Smooth muscle cell (in vitro differentiated cells): ENCODE data around the gene ARHGAP32. TPM values are rescaled to one million over a fixed set of nuclear protein-coding genes. Genes with fewer than 3 reads are reported as not detected.
"Not testable (repeated sequence)": the region's sequence is repeated elsewhere in the genome, so short reads cannot be mapped to it uniquely, and the experiment has no call there.

Experiments
- DNase-seq: peaks from one replicate; lab custom pipeline; 2025; ENCODE audit not compliant: unreplicated experiment; lab: John Stamatoyannopoulos, UW
- H2AFZ ChIP-seq: fragments of 200-600 bp; sonication (generic); 2 replicates; pipeline ENCODE4 v1.6.0; 2016; ENCODE audit warnings: antibody characterized with exemption, low read depth, mild to moderate bottlenecking
- H3F3A ChIP-seq: fragments of 200-600 bp; sonication (generic); 2 replicates; pipeline ENCODE4 v1.6.0; 2017; ENCODE audit warnings: antibody characterized with exemption, low read depth
- H3K27ac ChIP-seq: fragments of 200-600 bp; sonication (generic); 2 replicates; pipeline ENCODE4 v1.5.1; 2016; ENCODE audit warnings: low read depth, mild to moderate bottlenecking
- H3K27me3 ChIP-seq: fragments of 200-600 bp; sonication (generic); 2 replicates; pipeline ENCODE4 v1.6.1; 2016; ENCODE audit warnings: low read depth, mild to moderate bottlenecking
- H3K36me3 ChIP-seq: fragments of 200-600 bp; sonication (generic); 2 replicates; pipeline ENCODE4 v1.5.1; 2016; ENCODE audit warnings: low read depth
- H3K4me1 ChIP-seq: fragments of 200-600 bp; sonication (generic); 2 replicates; pipeline ENCODE4 v1.5.1; 2016; ENCODE audit warnings: low read depth
- H3K4me2 ChIP-seq: fragments of 200-600 bp; sonication (generic); 2 replicates; pipeline ENCODE4 v1.6.0; 2016; ENCODE audit warnings: mild to moderate bottlenecking
- H3K4me3 ChIP-seq: fragments of 200-600 bp; sonication (generic); 2 replicates; pipeline ENCODE4 v1.5.1; 2016; ENCODE audit warnings: mild to moderate bottlenecking
- H3K79me2 ChIP-seq: fragments of 200-600 bp; sonication (generic); 2 replicates; pipeline ENCODE4 v1.6.0; 2016; ENCODE audit warnings: low read depth, mild to moderate bottlenecking
- H3K9ac ChIP-seq: fragments of 200-600 bp; sonication (generic); 2 replicates; pipeline ENCODE4 v1.6.0; 2016; ENCODE audit warnings: low read depth
- H3K9me3 ChIP-seq: fragments of 200-600 bp; sonication (generic); replicated peaks from 2 replicates; pipeline ENCODE4 v1.5.1; 2016; ENCODE audit warnings: low read depth
- H4K20me1 ChIP-seq: fragments of 200-600 bp; sonication (generic); 2 replicates; pipeline ENCODE4 v1.6.0; 2016; ENCODE audit warnings: low read depth
- CTCF ChIP-seq: fragments of 200-600 bp; sonication (generic); IDR thresholded peaks from 2 replicates; pipeline ENCODE4 v1.5.1; 2017; ENCODE audit warnings: borderline replicate concordance, mild to moderate bottlenecking, antibody characterized with exemption; ENCODE audit not compliant: insufficient read depth, poor library complexity, severe bottlenecking
- WGBS: methylation state at CpG from one replicate; pipeline ENCODE4 v1.1.7; 2016; ENCODE audit warnings: low lambda C conversion rate; 5-methylcytosine and 5-hydroxymethylcytosine counted together
- polyA plus RNA-seq: library from polyadenylated mRNA; unstranded; fragments of >200 nt; fragmentation: Nextera tagmentation; extraction: Ambion mirVana; gene quantifications from 2 replicates; pipeline ENCODE4 v1.2.1, GENCODE V29; 2016
- total RNA-seq: library from RNA; depleted of rRNA; stranded (reverse); fragments of >200 nt; gene quantifications from 2 replicates; pipeline ENCODE4 v1.2.3, GENCODE V29; 2014

The ARHGAP32 gene
- total and polyA plus RNA-seq, 2 experiments from 2014 or later, result 8.8 to 17.8 TPM

GRCh38 chr11:128924104-128924503 is 268.0 kb downstream of the ARHGAP32 start:
- Histone ChIP-seq H3K4me1 (peaks cover 4% of the 10 kb centered on the region), H3K27ac (no peak overlapping the region), H4K20me1 (no peaks in the 10 kb centered on the region), H3K79me2 (no peaks in the 10 kb centered on the region), H3K9ac (no peak overlapping the region), H3K36me3 (no peaks in the 10 kb centered on the region), H3K4me2 (no peak overlapping the region), H3K27me3 (peaks cover 18% of the 10 kb centered on the region), H3K9me3 (no peaks in the 10 kb centered on the region), H2AFZ (no peak overlapping the region), H3F3A (no peaks in the 10 kb centered on the region), H3K4me3 (no peak overlapping the region)
- 80% methylated on average over 7 of the region's 7 CpGs for WGBS
- no peak for DNase-seq
- TF ChIP-seq CTCF, result no peak

GRCh38 chr11:128921793-128922192 is 270.3 kb downstream of the ARHGAP32 start:
- H3K36me3 ChIP-seq, result no peaks in the 10 kb centered on the region
- H3F3A ChIP-seq, result no peaks in the 10 kb centered on the region
- peaks cover 10% of the 10 kb centered on the region for H3K27me3 ChIP-seq
- no peak overlapping the region for H2AFZ ChIP-seq
- no peak for DNase-seq
- H3K9me3 ChIP-seq, result no peaks in the 10 kb centered on the region
- 89% methylated on average over 4 of the region's 4 CpGs for WGBS
- no peak for TF ChIP-seq CTCF
- no peak overlapping the region for H3K9ac ChIP-seq
- peaks cover 4% of the 10 kb centered on the region for H3K4me1 ChIP-seq
- H3K27ac ChIP-seq, result no peak overlapping the region
- H3K4me2 ChIP-seq, result no peak overlapping the region
- no peaks in the 10 kb centered on the region for H4K20me1 ChIP-seq
- H3K4me3 ChIP-seq, result no peak overlapping the region
- no peaks in the 10 kb centered on the region for H3K79me2 ChIP-seq

GRCh38 chr11:128920666-128921065 is 271.5 kb downstream of the ARHGAP32 start:
- no peak for DNase-seq
- H3K4me1 ChIP-seq, result no peaks in the 10 kb centered on the region
- WGBS, result 91% methylated on average over 15 of the region's 15 CpGs
- no peaks in the 10 kb centered on the region for H3K36me3 ChIP-seq
- no peaks in the 10 kb centered on the region for H4K20me1 ChIP-seq
- no peak overlapping the region for H3K4me2 ChIP-seq
- H3F3A ChIP-seq, result no peaks in the 10 kb centered on the region
- H3K27ac ChIP-seq, result no peak overlapping the region
- H3K79me2 ChIP-seq, result no peaks in the 10 kb centered on the region
- H3K4me3 ChIP-seq, result no peak overlapping the region
- H2AFZ ChIP-seq, result no peak overlapping the region
- no peak for TF ChIP-seq CTCF
- no peaks in the 10 kb centered on the region for H3K9me3 ChIP-seq
- no peaks in the 10 kb centered on the region for H3K27me3 ChIP-seq
- no peak overlapping the region for H3K9ac ChIP-seq

GRCh38 chr11:128919635-128920034 is 272.5 kb downstream of the ARHGAP32 start:
- H3K4me3 ChIP-seq, H3F3A ChIP-seq, H3K9me3 ChIP-seq, H3K4me1 ChIP-seq, H3K9ac ChIP-seq, DNase-seq, H3K27ac ChIP-seq, H4K20me1 ChIP-seq, H3K79me2 ChIP-seq, H3K27me3 ChIP-seq, H3K36me3 ChIP-seq, H2AFZ ChIP-seq, H3K4me2 ChIP-seq: not testable (repeated sequence)
- WGBS, result 76% methylated on average over 7 of the region's 7 CpGs
